ENCODE measurements around the gene KCNAB2.

The KCNAB2 gene

GRCh38 chr1:6107409-6108356, 62.0 kb downstream of the KCNAB2 start:
- no peaks in the 10 kb centered on the region for H3K36me3 ChIP-seq (ENCODE audit: control insufficient read depth in 2 of 2, insufficient read depth in 2 of 2, low read length in 2 of 2)
- H3K9ac ChIP-seq (ENCODE audit: low read depth in 1 of 2, low read length in 2 of 2), result no peak overlapping the region
- H3K4me3 ChIP-seq (ENCODE audit: low read length in 2 of 2), result no peak overlapping the region
- H3K9me3 ChIP-seq (ENCODE audit: control insufficient read depth in 2 of 2, low read length in 2 of 2), result no peaks in the 10 kb centered on the region
- H3K27me3 ChIP-seq (ENCODE audit: control insufficient read depth in 2 of 2, insufficient read depth in 2 of 2, low read length in 2 of 2), result peaks cover 0 to 3% of the 10 kb centered on the region in 2 donors
- no peak overlapping the region for H3K27ac ChIP-seq (ENCODE audit: low read depth in 2 of 2, low read length in 2 of 2)
- no peaks in the 10 kb centered on the region for H3K4me1 ChIP-seq (ENCODE audit: control insufficient read depth in 2 of 2, insufficient read depth in 2 of 2, low read length in 2 of 2)

GRCh38 chr1:6108476-6108875, 62.8 kb downstream of the KCNAB2 start:
- Histone ChIP-seq H3K27me3 (ENCODE audit: control insufficient read depth in 2 of 2, insufficient read depth in 2 of 2, low read length in 2 of 2) (peaks cover 0 to under 1% of the 10 kb centered on the region in 2 donors), H3K36me3 (ENCODE audit: control insufficient read depth in 2 of 2, insufficient read depth in 2 of 2, low read length in 2 of 2) (no peaks in the 10 kb centered on the region), H3K9ac (ENCODE audit: low read depth in 1 of 2, low read length in 2 of 2) (no peak overlapping the region), H3K27ac (ENCODE audit: low read depth in 2 of 2, low read length in 2 of 2) (no peak overlapping the region), H3K4me3 (ENCODE audit: low read length in 2 of 2) (no peak overlapping the region), H3K9me3 (ENCODE audit: control insufficient read depth in 2 of 2, low read length in 2 of 2) (no peaks in the 10 kb centered on the region), H3K4me1 (ENCODE audit: control insufficient read depth in 2 of 2, insufficient read depth in 2 of 2, low read length in 2 of 2) (no peaks in the 10 kb centered on the region)

DNA sequence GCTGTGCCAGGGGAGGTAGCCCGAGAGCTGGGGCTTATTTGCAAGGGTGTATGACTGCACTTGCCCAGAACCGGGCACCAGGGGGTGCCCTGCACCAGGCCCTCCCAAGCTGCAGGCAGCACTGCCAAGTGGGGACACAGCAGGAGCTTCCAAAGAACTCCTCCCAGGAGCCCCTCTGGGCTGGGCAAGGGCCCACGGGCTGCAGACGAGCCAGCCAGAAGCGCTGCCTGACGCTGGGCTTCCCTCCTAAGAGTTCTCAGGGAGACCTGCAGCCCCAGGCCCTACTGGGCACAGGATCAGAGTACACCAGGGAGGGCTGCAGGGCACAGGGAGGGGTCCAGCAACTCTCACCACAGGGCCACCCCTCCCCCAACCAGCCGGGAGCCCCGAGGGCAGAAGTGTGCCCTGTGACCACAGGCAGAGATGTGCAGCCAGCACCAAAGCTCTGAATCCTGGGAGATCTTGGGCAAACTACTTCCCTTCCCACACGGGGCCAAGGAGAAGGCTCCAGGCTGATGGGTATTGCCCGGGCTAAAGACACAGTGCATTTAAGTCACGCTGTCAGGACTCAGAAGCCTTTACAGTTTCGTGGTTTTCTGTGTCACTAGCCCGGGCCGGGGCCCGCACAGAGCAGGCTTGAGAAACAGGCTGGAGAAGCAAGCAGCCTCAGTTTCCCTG, 63.4 kb downstream of the KCNAB2 start:
- Histone ChIP-seq H3K27me3 (ENCODE audit: control insufficient read depth in 2 of 2, insufficient read depth in 2 of 2, low read length in 2 of 2) (no peaks in the 10 kb centered on the region), H3K9me3 (ENCODE audit: control insufficient read depth in 2 of 2, low read length in 2 of 2) (no peaks in the 10 kb centered on the region), H3K36me3 (ENCODE audit: control insufficient read depth in 2 of 2, insufficient read depth in 2 of 2, low read length in 2 of 2) (no peaks in the 10 kb centered on the region), H3K27ac (ENCODE audit: low read depth in 2 of 2, low read length in 2 of 2) (no peak overlapping the region), H3K4me1 (ENCODE audit: control insufficient read depth in 2 of 2, insufficient read depth in 2 of 2, low read length in 2 of 2) (no peaks in the 10 kb centered on the region), H3K4me3 (ENCODE audit: low read length in 2 of 2) (no peak overlapping the region), H3K9ac (ENCODE audit: low read depth in 1 of 2, low read length in 2 of 2) (no peak overlapping the region)

GRCh38 chr1:6109688-6110087, 64.0 kb downstream of the KCNAB2 start:
- Histone ChIP-seq H3K4me1 (ENCODE audit: control insufficient read depth in 2 of 2, insufficient read depth in 2 of 2, low read length in 2 of 2) (no peaks in the 10 kb centered on the region), H3K4me3 (ENCODE audit: low read length in 2 of 2) (no peak overlapping the region), H3K9me3 (ENCODE audit: control insufficient read depth in 2 of 2, low read length in 2 of 2) (no peaks in the 10 kb centered on the region), H3K36me3 (ENCODE audit: control insufficient read depth in 2 of 2, insufficient read depth in 2 of 2, low read length in 2 of 2) (no peaks in the 10 kb centered on the region), H3K27me3 (ENCODE audit: control insufficient read depth in 2 of 2, insufficient read depth in 2 of 2, low read length in 2 of 2) (no peaks in the 10 kb centered on the region), H3K9ac (ENCODE audit: low read depth in 1 of 2, low read length in 2 of 2) (no peak overlapping the region), H3K27ac (ENCODE audit: low read depth in 2 of 2, low read length in 2 of 2) (no peak overlapping the region)

GRCh38 chr1:6110326-6110725, 64.6 kb downstream of the KCNAB2 start:
- Histone ChIP-seq H3K4me3 (ENCODE audit: low read length in 2 of 2) (no peak overlapping the region), H3K4me1 (ENCODE audit: control insufficient read depth in 2 of 2, insufficient read depth in 2 of 2, low read length in 2 of 2) (no peaks in the 10 kb centered on the region), H3K9me3 (ENCODE audit: control insufficient read depth in 2 of 2, low read length in 2 of 2) (no peaks in the 10 kb centered on the region), H3K27ac (ENCODE audit: low read depth in 2 of 2, low read length in 2 of 2) (no peak overlapping the region), H3K36me3 (ENCODE audit: control insufficient read depth in 2 of 2, insufficient read depth in 2 of 2, low read length in 2 of 2) (no peaks in the 10 kb centered on the region), H3K9ac (ENCODE audit: low read depth in 1 of 2, low read length in 2 of 2) (no peak overlapping the region), H3K27me3 (ENCODE audit: control insufficient read depth in 2 of 2, insufficient read depth in 2 of 2, low read length in 2 of 2) (no peaks in the 10 kb centered on the region)

DNA sequence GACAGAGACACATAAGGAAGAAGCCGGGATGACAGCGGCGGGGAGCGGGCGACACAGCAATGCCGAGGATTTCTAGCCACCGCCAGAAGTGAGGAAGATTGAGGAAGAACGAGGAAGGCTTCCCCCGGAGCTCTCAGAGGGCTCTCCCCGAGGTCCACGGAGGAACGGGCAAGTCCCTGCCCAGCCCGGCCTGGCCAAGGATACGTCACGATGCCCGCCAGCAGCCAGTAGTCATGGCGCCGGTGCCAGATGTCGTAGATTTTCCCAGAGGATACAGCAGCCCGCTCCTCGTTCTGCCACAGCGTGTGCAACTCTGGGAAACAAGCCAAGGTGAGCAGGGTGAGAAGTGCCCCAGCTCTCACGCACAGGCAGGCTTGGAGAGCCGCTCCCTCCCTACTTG, 65.9 kb downstream of the KCNAB2 start:
- H3K9ac ChIP-seq (ENCODE audit: low read depth in 1 of 2, low read length in 2 of 2), result no peak overlapping the region
- no peaks in the 10 kb centered on the region for H3K36me3 ChIP-seq (ENCODE audit: control insufficient read depth in 2 of 2, insufficient read depth in 2 of 2, low read length in 2 of 2)
- H3K4me3 ChIP-seq (ENCODE audit: low read length in 2 of 2), result no peak overlapping the region

DNA sequence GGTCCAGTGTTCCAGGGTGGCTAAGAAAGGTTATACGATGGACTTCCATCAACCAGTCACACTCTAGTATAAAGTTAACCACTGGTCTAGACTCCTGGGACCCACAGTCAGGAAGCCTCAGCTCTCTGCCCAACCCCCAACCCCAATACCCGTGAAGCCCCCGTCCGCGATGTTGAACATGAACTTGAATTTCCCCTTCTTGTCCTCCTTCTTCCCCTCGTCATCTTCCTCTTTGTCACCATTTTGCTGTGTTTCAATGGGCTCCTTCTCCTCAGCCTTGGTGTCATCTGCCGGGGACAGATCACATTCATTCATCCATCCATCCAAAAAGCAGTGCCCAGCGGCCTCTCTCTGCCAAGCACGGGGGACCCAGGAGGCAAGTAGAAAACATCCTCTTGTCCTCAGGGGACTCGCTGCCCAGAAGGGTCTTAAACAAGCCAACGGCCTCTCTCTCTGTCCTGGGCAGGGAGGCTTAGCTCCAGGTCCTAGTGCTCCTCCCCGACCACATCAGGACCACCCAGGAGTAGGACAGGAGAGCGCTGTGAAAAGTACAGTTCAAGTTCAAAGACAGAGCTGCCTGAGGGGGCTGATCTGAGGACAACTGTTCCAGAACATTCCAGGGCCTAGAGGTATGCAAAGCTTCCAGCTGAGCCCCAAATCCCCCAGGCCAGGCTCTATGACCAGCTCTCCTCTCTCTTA, 66.5 kb downstream of the KCNAB2 start:
- Histone ChIP-seq H3K9me3 (ENCODE audit: control insufficient read depth in 2 of 2, low read length in 2 of 2) (no peaks in the 10 kb centered on the region), H3K4me3 (ENCODE audit: low read length in 2 of 2) (no peak overlapping the region), H3K9ac (ENCODE audit: low read depth in 1 of 2, low read length in 2 of 2) (no peak overlapping the region), H3K27me3 (ENCODE audit: control insufficient read depth in 2 of 2, insufficient read depth in 2 of 2, low read length in 2 of 2) (no peaks in the 10 kb centered on the region), H3K36me3 (ENCODE audit: control insufficient read depth in 2 of 2, insufficient read depth in 2 of 2, low read length in 2 of 2) (no peaks in the 10 kb centered on the region), H3K4me1 (ENCODE audit: control insufficient read depth in 2 of 2, insufficient read depth in 2 of 2, low read length in 2 of 2) (no peaks in the 10 kb centered on the region), H3K27ac (ENCODE audit: low read depth in 2 of 2, low read length in 2 of 2) (no peak overlapping the region)

More for the DNA sequence above, 65.9 kb downstream of the KCNAB2 start:
- Histone ChIP-seq H3K27me3 (ENCODE audit: control insufficient read depth in 2 of 2, insufficient read depth in 2 of 2, low read length in 2 of 2) (no peaks in the 10 kb centered on the region), H3K4me1 (ENCODE audit: control insufficient read depth in 2 of 2, insufficient read depth in 2 of 2, low read length in 2 of 2) (no peaks in the 10 kb centered on the region), H3K27ac (ENCODE audit: low read depth in 2 of 2, low read length in 2 of 2) (no peak overlapping the region), H3K9me3 (ENCODE audit: control insufficient read depth in 2 of 2, low read length in 2 of 2) (no peaks in the 10 kb centered on the region)

- no peak overlapping the region for H3K27ac ChIP-seq (ENCODE audit: low read depth in 2 of 2, low read length in 2 of 2)
- H3K4me1 ChIP-seq (ENCODE audit: control insufficient read depth in 2 of 2, insufficient read depth in 2 of 2, low read length in 2 of 2), result no peaks in the 10 kb centered on the region
- H3K4me3 ChIP-seq (ENCODE audit: low read length in 2 of 2), result no peak overlapping the region
- H3K36me3 ChIP-seq (ENCODE audit: control insufficient read depth in 2 of 2, insufficient read depth in 2 of 2, low read length in 2 of 2), result no peaks in the 10 kb centered on the region
- H3K9me3 ChIP-seq (ENCODE audit: control insufficient read depth in 2 of 2, low read length in 2 of 2), result no peaks in the 10 kb centered on the region
- no peak overlapping the region for H3K9ac ChIP-seq (ENCODE audit: low read depth in 1 of 2, low read length in 2 of 2)
- H3K27me3 ChIP-seq (ENCODE audit: control insufficient read depth in 2 of 2, insufficient read depth in 2 of 2, low read length in 2 of 2), result no peaks in the 10 kb centered on the region
These were observed 67.0 kb downstream of the KCNAB2 start for GRCh38 chr1:6112690-6113005.

GRCh38 chr1:6113116-6113515, 67.4 kb downstream of the KCNAB2 start:
- H3K9ac ChIP-seq (ENCODE audit: low read depth in 1 of 2, low read length in 2 of 2), result no peak overlapping the region
- no peaks in the 10 kb centered on the region for H3K9me3 ChIP-seq (ENCODE audit: control insufficient read depth in 2 of 2, low read length in 2 of 2)
- H3K27ac ChIP-seq (ENCODE audit: low read depth in 2 of 2, low read length in 2 of 2), result no peak overlapping the region
- H3K4me3 ChIP-seq (ENCODE audit: low read length in 2 of 2), result no peak overlapping the region
- no peaks in the 10 kb centered on the region for H3K4me1 ChIP-seq (ENCODE audit: control insufficient read depth in 2 of 2, insufficient read depth in 2 of 2, low read length in 2 of 2)
- H3K27me3 ChIP-seq (ENCODE audit: control insufficient read depth in 2 of 2, insufficient read depth in 2 of 2, low read length in 2 of 2), result no peaks in the 10 kb centered on the region
- no peaks in the 10 kb centered on the region for H3K36me3 ChIP-seq (ENCODE audit: control insufficient read depth in 2 of 2, insufficient read depth in 2 of 2, low read length in 2 of 2)

- no peaks in the 10 kb centered on the region for H3K4me1 ChIP-seq (ENCODE audit: control insufficient read depth in 2 of 2, insufficient read depth in 2 of 2, low read length in 2 of 2)
- no peaks in the 10 kb centered on the region for H3K36me3 ChIP-seq (ENCODE audit: control insufficient read depth in 2 of 2, insufficient read depth in 2 of 2, low read length in 2 of 2)
- no peaks in the 10 kb centered on the region for H3K27me3 ChIP-seq (ENCODE audit: control insufficient read depth in 2 of 2, insufficient read depth in 2 of 2, low read length in 2 of 2)
These were observed 68.1 kb downstream of the KCNAB2 start for GRCh38 chr1:6113745-6114144.

More at GRCh38 chr1:6113745-6114144, 68.1 kb downstream of the KCNAB2 start:
- Histone ChIP-seq H3K27ac (ENCODE audit: low read depth in 2 of 2, low read length in 2 of 2) (no peak overlapping the region), H3K4me3 (ENCODE audit: low read length in 2 of 2) (no peak overlapping the region), H3K9me3 (ENCODE audit: control insufficient read depth in 2 of 2, low read length in 2 of 2) (no peaks in the 10 kb centered on the region), H3K9ac (ENCODE audit: low read depth in 1 of 2, low read length in 2 of 2) (no peak overlapping the region)

All from mucosa of rectum (tissue), 2 donors.